ENCODE results near the gene BASP1.

GRCh38 chr5:17189381-17190036 lies 27.9 kb upstream of the BASP1 start:
- TF ChIP-seq, protein P1, sequence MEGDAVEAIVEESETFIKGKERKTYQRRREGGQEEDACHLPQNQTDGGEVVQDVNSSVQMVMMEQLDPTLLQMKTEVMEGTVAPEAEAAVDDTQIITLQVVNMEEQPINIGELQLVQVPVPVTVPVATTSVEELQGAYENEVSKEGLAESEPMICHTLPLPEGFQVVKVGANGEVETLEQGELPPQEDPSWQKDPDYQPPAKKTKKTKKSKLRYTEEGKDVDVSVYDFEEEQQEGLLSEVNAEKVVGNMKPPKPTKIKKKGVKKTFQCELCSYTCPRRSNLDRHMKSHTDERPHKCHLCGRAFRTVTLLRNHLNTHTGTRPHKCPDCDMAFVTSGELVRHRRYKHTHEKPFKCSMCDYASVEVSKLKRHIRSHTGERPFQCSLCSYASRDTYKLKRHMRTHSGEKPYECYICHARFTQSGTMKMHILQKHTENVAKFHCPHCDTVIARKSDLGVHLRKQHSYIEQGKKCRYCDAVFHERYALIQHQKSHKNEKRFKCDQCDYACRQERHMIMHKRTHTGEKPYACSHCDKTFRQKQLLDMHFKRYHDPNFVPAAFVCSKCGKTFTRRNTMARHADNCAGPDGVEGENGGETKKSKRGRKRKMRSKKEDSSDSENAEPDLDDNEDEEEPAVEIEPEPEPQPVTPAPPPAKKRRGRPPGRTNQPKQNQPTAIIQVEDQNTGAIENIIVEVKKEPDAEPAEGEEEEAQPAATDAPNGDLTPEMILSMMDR (IDR thresholded peaks at IDR 0.05) = peak; percentile 42 to 82 (median 70)
- no peak for TF ChIP-seq POLR2A (IDR thresholded peaks at IDR 0.05)
